Right atrium auricular region (tissue), 2 donors: Measurements from ENCODE around the gene SMPD3. TPM values are rescaled to one million over a fixed set of nuclear protein-coding genes. Genes with fewer than 3 reads are reported as not detected.

Experiments used
- DNase-seq: peaks from one replicate; pipeline ENCODE4 v3.0.0-alpha.2; 2019; ENCODE audit warnings: low spot score
- H3K27ac ChIP-seq, 2 donors: fragments of 200-600 bp; sonication (generic); 1 replicate in 1 of 2; 2 replicates in 1 of 2; pipeline ENCODE4 v1.5.1; 2016 to 2019
- H3K27me3 ChIP-seq, 2 donors: fragments of 200-600 bp; sonication (generic); one replicate each; pipeline versions ENCODE4 v1.5.1 to v1.6.0; 2017 to 2019
- H3K36me3 ChIP-seq: fragments of 200-600 bp; sonication (generic); one replicate; pipeline ENCODE4 v1.5.1; 2016
- H3K4me1 ChIP-seq, 2 donors: fragments of 200-600 bp; sonication (generic); one replicate each; pipeline versions ENCODE4 v1.5.1 to v1.6.0; 2017 to 2019
- H3K4me3 ChIP-seq, 2 donors: fragments of 200-600 bp; sonication (generic); 1 replicate in 1 of 2; 2 replicates in 1 of 2; pipeline ENCODE4 v1.5.1; 2017 to 2019; ENCODE audit warnings: mild to moderate bottlenecking in 1 of 2, moderate library complexity in 1 of 2
- H3K9me3 ChIP-seq, 2 donors: fragments of 200-600 bp; sonication (generic); one replicate each; pipeline ENCODE4 v1.5.1; 2019
- total RNA-seq, 2 donors: library from RNA; depleted of rRNA; stranded (reverse); fragments of >200 nt; gene quantifications; one replicate each; pipeline ENCODE4 v1.1.0, GENCODE V29; 2016
- TF ChIP-seq, protein P1 (sequence below), 2 donors: fragments of 200-600 bp; sonication (generic); IDR thresholded peaks; one replicate each; pipeline ENCODE4 v1.5.1; 2019; ENCODE audit warnings: antibody characterized with exemption in 2 of 2

SMPD3 gene
- total RNA-seq, 2 donors from 2014 or later, result 3.0 to 4.4 TPM

DNA sequence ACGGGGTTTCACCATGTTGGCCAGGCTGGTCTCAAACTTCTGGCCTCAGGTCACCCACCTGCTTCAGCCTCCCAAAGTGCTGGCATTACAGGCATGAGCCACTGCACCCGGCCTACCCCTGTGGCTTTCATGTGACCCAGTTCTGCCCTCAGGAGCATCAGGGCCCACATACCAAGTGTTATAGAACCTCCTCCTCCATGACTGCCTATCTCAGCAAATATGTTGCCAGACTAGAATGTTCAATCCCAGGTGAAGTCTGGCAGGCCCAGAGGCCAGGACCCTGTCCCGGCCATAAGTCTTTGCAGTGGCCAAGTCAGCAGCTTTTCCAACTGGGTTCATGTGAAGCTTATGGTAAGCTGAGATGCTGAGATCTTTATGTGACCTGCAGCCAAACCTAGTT, 9.8 kb upstream of the SMPD3 start:
- Histone ChIP-seq H3K4me3 (no peak overlapping the region), H3K27me3 (no peaks in the 10 kb centered on the region), H3K4me1 (no peaks in the 10 kb centered on the region), H3K36me3 (no peaks in the 10 kb centered on the region), H3K9me3 (peaks cover 0 to 3% of the 10 kb centered on the region in 2 donors), H3K27ac (no peak overlapping the region)
- TF ChIP-seq, protein P1, sequence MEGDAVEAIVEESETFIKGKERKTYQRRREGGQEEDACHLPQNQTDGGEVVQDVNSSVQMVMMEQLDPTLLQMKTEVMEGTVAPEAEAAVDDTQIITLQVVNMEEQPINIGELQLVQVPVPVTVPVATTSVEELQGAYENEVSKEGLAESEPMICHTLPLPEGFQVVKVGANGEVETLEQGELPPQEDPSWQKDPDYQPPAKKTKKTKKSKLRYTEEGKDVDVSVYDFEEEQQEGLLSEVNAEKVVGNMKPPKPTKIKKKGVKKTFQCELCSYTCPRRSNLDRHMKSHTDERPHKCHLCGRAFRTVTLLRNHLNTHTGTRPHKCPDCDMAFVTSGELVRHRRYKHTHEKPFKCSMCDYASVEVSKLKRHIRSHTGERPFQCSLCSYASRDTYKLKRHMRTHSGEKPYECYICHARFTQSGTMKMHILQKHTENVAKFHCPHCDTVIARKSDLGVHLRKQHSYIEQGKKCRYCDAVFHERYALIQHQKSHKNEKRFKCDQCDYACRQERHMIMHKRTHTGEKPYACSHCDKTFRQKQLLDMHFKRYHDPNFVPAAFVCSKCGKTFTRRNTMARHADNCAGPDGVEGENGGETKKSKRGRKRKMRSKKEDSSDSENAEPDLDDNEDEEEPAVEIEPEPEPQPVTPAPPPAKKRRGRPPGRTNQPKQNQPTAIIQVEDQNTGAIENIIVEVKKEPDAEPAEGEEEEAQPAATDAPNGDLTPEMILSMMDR (IDR thresholded peaks at IDR 0.05), result no peak
- DNase-seq, result no peak

- H3K9me3 ChIP-seq, result no peaks in the 10 kb centered on the region
- TF ChIP-seq, protein P1 (IDR thresholded peaks at IDR 0.05), result no peak
- no peak for DNase-seq
- no peaks in the 10 kb centered on the region for H3K27me3 ChIP-seq
- H3K36me3 ChIP-seq, result no peaks in the 10 kb centered on the region
- no peak overlapping the region for H3K27ac ChIP-seq
- no peaks in the 10 kb centered on the region for H3K4me1 ChIP-seq
- no peak overlapping the region for H3K4me3 ChIP-seq
These were observed 7.3 kb upstream of the SMPD3 start for GRCh38 chr16:68455631-68456030.

DNA sequence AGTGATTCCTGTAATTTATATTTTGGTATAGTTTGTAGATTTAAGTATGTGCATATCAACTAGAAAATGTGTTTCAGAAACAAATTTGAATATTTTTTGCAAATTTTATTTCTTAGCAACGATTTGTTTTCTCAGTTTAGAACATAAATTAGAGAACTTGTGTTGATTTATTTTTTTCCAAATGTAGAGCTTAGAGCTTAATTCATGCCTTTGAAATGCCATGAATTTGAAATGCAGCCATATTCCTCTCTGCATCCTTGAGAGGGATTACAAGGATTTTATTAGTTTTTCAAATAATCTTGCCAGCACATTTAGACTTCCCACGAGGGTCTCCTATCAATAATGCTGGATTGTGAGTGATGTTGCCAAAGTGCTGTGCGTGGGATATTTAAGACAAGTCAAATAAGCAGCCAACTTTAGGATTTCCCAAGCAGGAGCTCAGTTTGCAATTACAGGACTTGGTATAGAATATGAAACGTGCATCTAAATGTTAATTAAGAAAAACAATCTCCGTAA, 6.7 kb upstream of the SMPD3 start:
- H3K27ac ChIP-seq, result no peak overlapping the region
- no peak for DNase-seq
- no peak overlapping the region for H3K4me3 ChIP-seq
- TF ChIP-seq, protein P1 (IDR thresholded peaks at IDR 0.05), result no peak
- no peaks in the 10 kb centered on the region for H3K9me3 ChIP-seq
- H3K4me1 ChIP-seq, result no peaks in the 10 kb centered on the region
- no peaks in the 10 kb centered on the region for H3K27me3 ChIP-seq
- H3K36me3 ChIP-seq, result no peaks in the 10 kb centered on the region

- no peaks in the 10 kb centered on the region for H3K27me3 ChIP-seq
- no peaks in the 10 kb centered on the region for H3K36me3 ChIP-seq
- no peak for DNase-seq
- TF ChIP-seq, protein P1 (IDR thresholded peaks at IDR 0.05), result no peak
- H3K27ac ChIP-seq, result no peak overlapping the region
- peaks cover 0 to 4% of the 10 kb centered on the region in 2 donors for H3K4me1 ChIP-seq
- no peak overlapping the region for H3K4me3 ChIP-seq
- no peaks in the 10 kb centered on the region for H3K9me3 ChIP-seq
These were observed 5.5 kb upstream of the SMPD3 start for GRCh38 chr16:68453816-68454215.

- Histone ChIP-seq H3K9me3 (no peaks in the 10 kb centered on the region), H3K4me1 (peaks cover 0 to 18% of the 10 kb centered on the region in 2 donors), H3K4me3 (no peak overlapping the region), H3K27ac (no peak overlapping the region), H3K36me3 (no peaks in the 10 kb centered on the region), H3K27me3 (no peaks in the 10 kb centered on the region)
- DNase-seq, result no peak
- TF ChIP-seq, protein P1 (IDR thresholded peaks at IDR 0.05), result no peak
These were observed 3.9 kb upstream of the SMPD3 start for GRCh38 chr16:68452176-68452575.

- TF ChIP-seq, protein P1 (IDR thresholded peaks at IDR 0.05), result no peak
- H3K36me3 ChIP-seq, result no peaks in the 10 kb centered on the region
- DNase-seq, result no peak
- H3K27me3 ChIP-seq, result no peaks in the 10 kb centered on the region
- H3K4me1 ChIP-seq, result peaks cover 0 to 23% of the 10 kb centered on the region in 2 donors
- H3K9me3 ChIP-seq, result no peaks in the 10 kb centered on the region
- H3K27ac ChIP-seq, result no peak overlapping the region
- no peak overlapping the region for H3K4me3 ChIP-seq
These were observed 3.4 kb upstream of the SMPD3 start for GRCh38 chr16:68451676-68452075.
